Measurements from ENCODE around the gene HIP1R. TPM values are rescaled to one million over a fixed set of nuclear protein-coding genes. Genes with fewer than 3 reads are reported as not detected.

The HIP1R gene
- polyA plus RNA-seq, 1 experiment = 12.8 TPM

- no peak for DNase-seq (ENCODE audit: low read depth)
- ChIA-PET POLR2A (no interaction called here), CTCF (no interaction called here)
- Histone ChIP-seq H3K36me3 (ENCODE audit: control insufficient read depth, insufficient read depth, low read length) (no peaks in the 10 kb centered on the region), H3K4me3 (ENCODE audit: low read depth, low read length) (no peak overlapping the region), H3K27me3 (ENCODE audit: control insufficient read depth, insufficient read depth, low read length) (no peaks in the 10 kb centered on the region)
- TF ChIP-seq CTCF (IDR thresholded peaks at IDR 0.05; ENCODE audit: insufficient read depth, low read depth, low read length) = no peak
Observed at GRCh38 chr12:122909442-122910288, 74.4 kb downstream of the HIP1R start.

Other genes with a start within 250 kb of the HIP1R start
- not detected in 2 replicates for gene HCAR2, start 132.1 kb upstream of the HIP1R start, polyA plus RNA-seq (2011; rRNA removed)
- not detected in 2 replicates for gene HCAR3, start 118.6 kb upstream of the HIP1R start, polyA plus RNA-seq (2011; rRNA removed)
- gene HCAR1, start 104.6 kb upstream of the HIP1R start, polyA plus RNA-seq (2011; rRNA removed) = not detected in 2 replicates
- gene DENR, start 82.6 kb upstream of the HIP1R start, polyA plus RNA-seq (2011; rRNA removed) = 16.1 and 33.3 TPM in 2 replicates
- gene CCDC62, start 60.9 kb upstream of the HIP1R start, polyA plus RNA-seq (2011; rRNA removed) = 0.09 and 0.15 TPM in 2 replicates
- gene VPS37B, start 60.7 kb downstream of the HIP1R start, polyA plus RNA-seq (2011; rRNA removed) = 17.0 and 18.1 TPM in 2 replicates
- 3.9 and 6.1 TPM in 2 replicates for gene ABCB9, start 131.0 kb downstream of the HIP1R start, polyA plus RNA-seq (2011; rRNA removed)
- 7.4 and 10.8 TPM in 2 replicates for gene OGFOD2, start 139.8 kb downstream of the HIP1R start, polyA plus RNA-seq (2011; rRNA removed)
- gene ARL6IP4, start 145.2 kb downstream of the HIP1R start, polyA plus RNA-seq (2011; rRNA removed) = 166 and 190 TPM in 2 replicates